ENCODE measurements around the gene RNF126. TPM values are rescaled to one million over a fixed set of nuclear protein-coding genes. Genes with fewer than 3 reads are reported as not detected.
A peak's percentile ranks its signal among the peaks of the same experiment; 100 is the strongest.

The RNF126 gene
- total RNA-seq, 1 experiment from 2014 or later, result 93.3 TPM

DNA sequence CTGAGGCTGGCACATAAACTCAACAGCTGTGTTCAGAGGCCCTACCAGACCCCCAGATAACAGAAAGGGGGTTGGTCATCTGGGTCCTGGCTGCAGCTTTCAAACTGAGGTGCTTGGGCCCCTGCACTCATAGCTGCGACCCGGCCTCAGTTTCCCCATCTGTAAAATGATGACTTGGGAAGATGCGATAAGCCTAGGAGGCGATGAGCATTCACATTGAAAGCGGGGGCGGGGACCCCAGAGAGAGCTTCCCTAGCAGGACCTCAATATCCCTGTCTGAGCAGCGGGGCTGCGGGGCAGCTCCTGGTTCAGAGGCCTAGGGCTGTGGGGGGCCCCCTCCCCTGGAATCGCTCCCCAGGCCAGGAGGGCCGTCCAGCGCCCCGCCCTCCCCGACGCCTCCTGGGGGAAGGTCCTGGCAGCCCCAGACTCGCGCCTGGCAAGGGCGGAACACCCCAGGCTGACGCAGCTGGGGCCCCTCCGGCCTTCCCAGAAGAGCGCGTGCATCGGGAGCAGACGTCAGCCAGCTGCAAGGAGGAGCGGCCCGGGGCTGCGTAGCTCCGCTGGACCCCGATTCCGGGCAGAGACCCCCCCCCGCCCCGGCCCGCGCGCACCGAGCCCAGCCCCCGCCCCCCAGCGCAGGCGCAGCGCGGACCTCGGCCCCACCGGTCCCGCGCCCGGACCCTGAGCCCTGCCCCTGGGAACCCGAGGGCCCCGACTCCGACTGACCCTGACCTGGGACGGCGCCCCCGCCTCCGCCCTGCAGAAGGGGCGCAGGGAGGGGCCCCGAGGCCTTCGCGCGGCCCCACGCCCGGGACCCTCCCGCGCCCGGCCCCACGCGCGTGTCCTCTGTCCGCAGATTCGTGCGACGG is 16.6 kb upstream of the RNF126 start:
- peaks cover 7% of the 10 kb centered on the region for H3K27me3 ChIP-seq (replicated peaks; ENCODE audit: insufficient read depth, low read depth, low read length, poor library complexity)
- CTCF ChIA-PET, result no interaction called here
- peak overlapping the region; percentile 94 for H3K4me3 ChIP-seq (ENCODE audit: low read depth, low read length, poor library complexity, severe bottlenecking)
- TSS peak; percentile 44 for BruUV-seq (replicated peaks)
- TF ChIP-seq, protein P1, sequence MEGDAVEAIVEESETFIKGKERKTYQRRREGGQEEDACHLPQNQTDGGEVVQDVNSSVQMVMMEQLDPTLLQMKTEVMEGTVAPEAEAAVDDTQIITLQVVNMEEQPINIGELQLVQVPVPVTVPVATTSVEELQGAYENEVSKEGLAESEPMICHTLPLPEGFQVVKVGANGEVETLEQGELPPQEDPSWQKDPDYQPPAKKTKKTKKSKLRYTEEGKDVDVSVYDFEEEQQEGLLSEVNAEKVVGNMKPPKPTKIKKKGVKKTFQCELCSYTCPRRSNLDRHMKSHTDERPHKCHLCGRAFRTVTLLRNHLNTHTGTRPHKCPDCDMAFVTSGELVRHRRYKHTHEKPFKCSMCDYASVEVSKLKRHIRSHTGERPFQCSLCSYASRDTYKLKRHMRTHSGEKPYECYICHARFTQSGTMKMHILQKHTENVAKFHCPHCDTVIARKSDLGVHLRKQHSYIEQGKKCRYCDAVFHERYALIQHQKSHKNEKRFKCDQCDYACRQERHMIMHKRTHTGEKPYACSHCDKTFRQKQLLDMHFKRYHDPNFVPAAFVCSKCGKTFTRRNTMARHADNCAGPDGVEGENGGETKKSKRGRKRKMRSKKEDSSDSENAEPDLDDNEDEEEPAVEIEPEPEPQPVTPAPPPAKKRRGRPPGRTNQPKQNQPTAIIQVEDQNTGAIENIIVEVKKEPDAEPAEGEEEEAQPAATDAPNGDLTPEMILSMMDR (conservative IDR thresholded peaks at IDR 0.05; ENCODE audit: low read depth, low read length), result no peak
- no peak for TF ChIP-seq EZH2 (IDR thresholded peaks at IDR 0.05; ENCODE audit: borderline replicate concordance, low read depth, low read length, poor library complexity, severe bottlenecking)
- intact Hi-C loops (cut with micrococcal nuclease; ENCODE audit: unreplicated experiment), result no loop called here
- no peaks in the 10 kb centered on the region for H3K36me3 ChIP-seq (ENCODE audit: insufficient read depth, low read length, poor library complexity, severe bottlenecking)
- POLR2A ChIA-PET (ENCODE audit: low non-redundant PET), result interaction anchor here (0.9 kb wide), 1 partner anchor 32 kb away, joined by 3 read pairs; no protein-coding TSS in a partner anchor
- H3K27ac ChIP-seq (ENCODE audit: low read depth, low read length, poor library complexity, severe bottlenecking), result peak overlapping the region; percentile 97
- DNase-seq (ENCODE audit: low spot score), result peak; percentile 62
- H3K4me1 ChIP-seq (ENCODE audit: insufficient read depth, low read length, poor library complexity, severe bottlenecking), result peaks cover 27% of the 10 kb centered on the region
- no peaks in the 10 kb centered on the region for H3K9me3 ChIP-seq (ENCODE audit: low read depth, low read length, poor library complexity, severe bottlenecking)

- no peak for DNase-seq (ENCODE audit: low spot score)
- ChIA-PET POLR2A (ENCODE audit: low non-redundant PET) (no interaction called here), CTCF (no interaction called here)
- Histone ChIP-seq H3K27me3 (replicated peaks; ENCODE audit: insufficient read depth, low read depth, low read length, poor library complexity) (peaks cover 7% of the 10 kb centered on the region), H3K4me3 (ENCODE audit: low read depth, low read length, poor library complexity, severe bottlenecking) (peak overlapping the region; percentile 94), H3K9me3 (ENCODE audit: low read depth, low read length, poor library complexity, severe bottlenecking) (no peaks in the 10 kb centered on the region), H3K36me3 (ENCODE audit: insufficient read depth, low read length, poor library complexity, severe bottlenecking) (no peaks in the 10 kb centered on the region), H3K4me1 (ENCODE audit: insufficient read depth, low read length, poor library complexity, severe bottlenecking) (peaks cover 27% of the 10 kb centered on the region), H3K27ac (ENCODE audit: low read depth, low read length, poor library complexity, severe bottlenecking) (no peak overlapping the region)
- BruUV-seq (replicated peaks), result no TSS peak
- TF ChIP-seq, protein P1 (conservative IDR thresholded peaks at IDR 0.05; ENCODE audit: low read depth, low read length), result no peak
- TF ChIP-seq EZH2 (IDR thresholded peaks at IDR 0.05; ENCODE audit: borderline replicate concordance, low read depth, low read length, poor library complexity, severe bottlenecking), result no peak
- intact Hi-C loops (cut with micrococcal nuclease; ENCODE audit: unreplicated experiment), result no loop called here
Observed at GRCh38 chr19:678791-679388, 15.9 kb upstream of the RNF126 start.

GRCh38 chr19:677601-678436 is 14.8 kb upstream of the RNF126 start:
- H3K27me3 ChIP-seq (replicated peaks; ENCODE audit: insufficient read depth, low read depth, low read length, poor library complexity), result peaks cover 7% of the 10 kb centered on the region
- TF ChIP-seq, protein P1 (conservative IDR thresholded peaks at IDR 0.05; ENCODE audit: low read depth, low read length), result no peak
- no peak for TF ChIP-seq EZH2 (IDR thresholded peaks at IDR 0.05; ENCODE audit: borderline replicate concordance, low read depth, low read length, poor library complexity, severe bottlenecking)
- intact Hi-C loops (cut with micrococcal nuclease; ENCODE audit: unreplicated experiment), result no loop called here
- H3K4me3 ChIP-seq (ENCODE audit: low read depth, low read length, poor library complexity, severe bottlenecking), result no peak overlapping the region
- ChIA-PET CTCF (interaction anchor here (1.0 kb wide), 1 partner anchor 56 kb away, joined by 6 read pairs; no protein-coding TSS in a partner anchor), POLR2A (ENCODE audit: low non-redundant PET) (no interaction called here)
- peaks cover 27% of the 10 kb centered on the region for H3K4me1 ChIP-seq (ENCODE audit: insufficient read depth, low read length, poor library complexity, severe bottlenecking)
- DNase-seq (ENCODE audit: low spot score), result no peak
- H3K36me3 ChIP-seq (ENCODE audit: insufficient read depth, low read length, poor library complexity, severe bottlenecking), result no peaks in the 10 kb centered on the region
- H3K27ac ChIP-seq (ENCODE audit: low read depth, low read length, poor library complexity, severe bottlenecking), result no peak overlapping the region
- H3K9me3 ChIP-seq (ENCODE audit: low read depth, low read length, poor library complexity, severe bottlenecking), result no peaks in the 10 kb centered on the region
- BruUV-seq (replicated peaks), result no TSS peak

All from A673 (cell line).